ENCODE measurements around the gene RDH13. TPM values are rescaled to one million over a fixed set of nuclear protein-coding genes. Genes with fewer than 3 reads are reported as not detected.

The RDH13 gene
- total and polyA plus RNA-seq, 10 of the 15 experiments (the other 5 are each of a cell fraction or from before 2014, with no cell fraction given): 1.3 to 11.6 (median 8.9) TPM

DNA sequence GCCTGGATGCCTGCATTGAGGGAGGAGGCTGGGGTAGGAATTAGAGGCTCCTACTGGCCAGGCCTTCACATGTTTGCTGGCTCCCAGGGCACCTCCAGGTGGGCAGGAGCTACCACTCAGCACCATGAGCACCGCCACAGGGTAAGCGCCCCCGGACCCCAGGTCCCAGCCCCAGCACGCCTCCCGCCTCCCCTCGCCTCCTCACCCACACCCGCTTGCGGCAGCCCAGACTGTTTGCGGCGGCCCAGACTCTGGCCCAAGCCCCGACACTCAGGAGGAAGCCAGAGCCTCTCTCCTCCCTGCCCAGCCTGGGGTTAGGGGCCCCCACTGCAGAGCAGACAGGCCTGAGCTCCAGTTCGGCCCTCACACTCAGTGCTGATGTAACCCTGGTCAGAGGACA, 13.4 kb upstream of the RDH13 start:
- no TSS peak for BruUV-seq (replicated peaks)
- Histone ChIP-seq H3K4me1 (ENCODE audit: control insufficient read depth, insufficient read depth, low read length) (peaks cover 7% of the 10 kb centered on the region; the same call in 1 of the 2 replicates), H3K4me2 (ENCODE audit: control insufficient read depth, insufficient read depth) (no peak overlapping the region), H3K27me3 (replicated peaks in 1 of 2; ENCODE audit: control insufficient read depth in 2 of 2, insufficient read depth in 2 of 2, low read length in 1 of 2) (no peaks in the 10 kb centered on the region), H3K9me3 (replicated peaks; ENCODE audit: control insufficient read depth, insufficient read depth, low read length) (no peaks in the 10 kb centered on the region), H4K20me1 (ENCODE audit: control insufficient read depth, insufficient read depth) (no peaks in the 10 kb centered on the region), H3K36me3 (ENCODE audit: control insufficient read depth in 2 of 2, insufficient read depth in 2 of 2, low read length in 1 of 2) (no peaks in the 10 kb centered on the region), H3K4me3 (no peak overlapping the region), H2AFZ (ENCODE audit: control insufficient read depth, low read depth, low read length) (no peak overlapping the region), H3K27ac (ENCODE audit: control insufficient read depth, insufficient read depth) (no peak overlapping the region), H3K9ac (ENCODE audit: control insufficient read depth, insufficient read depth, low read length) (no peak overlapping the region), H3K79me2 (ENCODE audit: control insufficient read depth, insufficient read depth, low read length) (no peaks in the 10 kb centered on the region)
- RAD21 ChIA-PET (ENCODE audit: unreplicated experiment): no interaction called here
- TF ChIP-seq, protein P1, sequence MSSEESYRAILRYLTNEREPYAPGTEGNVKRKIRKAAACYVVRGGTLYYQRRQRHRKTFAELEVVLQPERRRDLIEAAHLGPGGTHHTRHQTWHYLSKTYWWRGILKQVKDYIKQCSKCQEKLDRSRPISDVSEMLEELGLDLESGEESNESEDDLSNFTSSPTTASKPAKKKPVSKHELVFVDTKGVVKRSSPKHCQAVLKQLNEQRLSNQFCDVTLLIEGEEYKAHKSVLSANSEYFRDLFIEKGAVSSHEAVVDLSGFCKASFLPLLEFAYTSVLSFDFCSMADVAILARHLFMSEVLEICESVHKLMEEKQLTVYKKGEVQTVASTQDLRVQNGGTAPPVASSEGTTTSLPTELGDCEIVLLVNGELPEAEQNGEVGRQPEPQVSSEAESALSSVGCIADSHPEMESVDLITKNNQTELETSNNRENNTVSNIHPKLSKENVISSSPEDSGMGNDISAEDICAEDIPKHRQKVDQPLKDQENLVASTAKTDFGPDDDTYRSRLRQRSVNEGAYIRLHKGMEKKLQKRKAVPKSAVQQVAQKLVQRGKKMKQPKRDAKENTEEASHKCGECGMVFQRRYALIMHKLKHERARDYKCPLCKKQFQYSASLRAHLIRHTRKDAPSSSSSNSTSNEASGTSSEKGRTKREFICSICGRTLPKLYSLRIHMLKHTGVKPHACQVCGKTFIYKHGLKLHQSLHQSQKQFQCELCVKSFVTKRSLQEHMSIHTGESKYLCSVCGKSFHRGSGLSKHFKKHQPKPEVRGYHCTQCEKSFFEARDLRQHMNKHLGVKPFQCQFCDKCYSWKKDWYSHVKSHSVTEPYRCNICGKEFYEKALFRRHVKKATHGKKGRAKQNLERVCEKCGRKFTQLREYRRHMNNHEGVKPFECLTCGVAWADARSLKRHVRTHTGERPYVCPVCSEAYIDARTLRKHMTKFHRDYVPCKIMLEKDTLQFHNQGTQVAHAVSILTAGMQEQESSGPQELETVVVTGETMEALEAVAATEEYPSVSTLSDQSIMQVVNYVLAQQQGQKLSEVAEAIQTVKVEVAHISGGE (CRISPR knock-in tag; IDR thresholded peaks at IDR 0.05): no peak
- TF ChIP-seq, protein P2, sequence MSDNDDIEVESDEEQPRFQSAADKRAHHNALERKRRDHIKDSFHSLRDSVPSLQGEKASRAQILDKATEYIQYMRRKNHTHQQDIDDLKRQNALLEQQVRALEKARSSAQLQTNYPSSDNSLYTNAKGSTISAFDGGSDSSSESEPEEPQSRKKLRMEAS (IDR thresholded peaks at IDR 0.05; ENCODE audit: low read depth, low read length): no peak
- TF ChIP-seq RBBP5 (conservative IDR thresholded peaks at IDR 0.05): no peak
- TF ChIP-seq, protein P3, sequence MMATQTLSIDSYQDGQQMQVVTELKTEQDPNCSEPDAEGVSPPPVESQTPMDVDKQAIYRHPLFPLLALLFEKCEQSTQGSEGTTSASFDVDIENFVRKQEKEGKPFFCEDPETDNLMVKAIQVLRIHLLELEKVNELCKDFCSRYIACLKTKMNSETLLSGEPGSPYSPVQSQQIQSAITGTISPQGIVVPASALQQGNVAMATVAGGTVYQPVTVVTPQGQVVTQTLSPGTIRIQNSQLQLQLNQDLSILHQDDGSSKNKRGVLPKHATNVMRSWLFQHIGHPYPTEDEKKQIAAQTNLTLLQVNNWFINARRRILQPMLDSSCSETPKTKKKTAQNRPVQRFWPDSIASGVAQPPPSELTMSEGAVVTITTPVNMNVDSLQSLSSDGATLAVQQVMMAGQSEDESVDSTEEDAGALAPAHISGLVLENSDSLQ (IDR thresholded peaks at IDR 0.05): no peak
- intact Hi-C loops (cut with micrococcal nuclease; ENCODE audit: unreplicated experiment) (no loop called here), in situ Hi-C loops (cut with MboI) (no loop called here)
- ATAC-seq: no peak
- SMC1A ChIA-PET (ENCODE audit: uncharacterized antibody, unreplicated experiment): no interaction called here
- 43% methylated on average over 12 of the region's 12 CpGs for WGBS (ENCODE audit: insufficient coverage, insufficient replicate concordance, low lambda C conversion rate, missing lambda C conversion rate)
- FAIRE-seq: no peak
- CTCF ChIA-PET: interaction anchor here (1.3 kb wide), 1 partner anchor 12 kb away, joined by 3 read pairs; no protein-coding TSS in a partner anchor
- POLR2A ChIA-PET: no interaction called here
- DNase-seq (ENCODE audit: low read depth, low spot score): no peak

All from GM12878 (cell line).